Raji (cell line): ENCODE measurements around the gene PBRM1.

Experiments used
- POLR2A ChIP-seq: IDR thresholded peaks from 2 replicates; pipeline ENCODE4 v1.6.1; 2011; ENCODE audit warnings: low read depth, low read length, control low read depth; ENCODE audit not compliant: insufficient read depth

PBRM1 gene

GRCh38 chr3:52521488-52521824 lies 164.3 kb downstream of the PBRM1 start:
- TF ChIP-seq POLR2A, result no peak

- no peak for TF ChIP-seq POLR2A
Measured at GRCh38 chr3:52520716-52521487, 164.8 kb downstream of the PBRM1 start.

- no peak for TF ChIP-seq POLR2A
Measured at GRCh38 chr3:52520141-52520667, 165.5 kb downstream of the PBRM1 start.

DNA sequence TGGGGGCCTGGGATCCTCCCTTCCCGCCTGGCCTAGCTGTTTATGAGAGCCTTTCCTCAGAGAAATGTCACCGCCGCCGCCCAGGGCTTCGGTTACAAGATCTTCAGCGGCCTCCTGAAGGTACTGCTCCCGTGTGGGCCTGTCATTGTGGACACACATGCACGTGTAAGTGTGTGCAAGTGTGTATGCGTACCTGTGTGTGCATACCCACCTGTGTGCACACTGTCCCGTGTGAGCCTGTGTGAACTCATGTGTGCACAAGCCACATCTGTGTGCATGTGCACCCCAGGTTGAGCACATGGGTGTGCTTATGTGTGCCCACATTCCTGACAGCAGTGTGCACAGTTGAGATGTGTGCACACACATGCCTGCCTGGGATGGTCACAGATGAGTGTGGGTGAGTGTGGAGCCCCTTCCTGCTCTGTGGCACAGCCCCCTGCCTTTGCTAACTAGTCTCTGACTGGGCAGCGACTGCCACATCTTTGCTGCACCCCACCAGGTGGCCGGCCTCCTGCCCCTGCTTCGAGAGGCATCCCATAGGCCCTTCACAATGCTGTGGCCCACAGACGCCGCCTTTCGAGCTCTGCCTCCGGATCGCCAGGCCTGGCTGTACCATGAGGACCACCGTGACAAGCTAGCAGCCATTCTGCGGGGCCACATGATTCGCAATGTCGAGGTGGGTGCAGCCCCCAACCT lies 166.1 kb downstream of the PBRM1 start:
- TF ChIP-seq POLR2A, result no peak

- no peak for TF ChIP-seq POLR2A
Measured at GRCh38 chr3:52518723-52519444, 166.8 kb downstream of the PBRM1 start.

- no peak for TF ChIP-seq POLR2A
Measured at GRCh38 chr3:52517796-52518722, 167.7 kb downstream of the PBRM1 start.

- TF ChIP-seq POLR2A, result no peak
Measured at GRCh38 chr3:52516509-52517195, 169.1 kb downstream of the PBRM1 start.

- no peak for TF ChIP-seq POLR2A
Measured at GRCh38 chr3:52515192-52515591, 170.5 kb downstream of the PBRM1 start.

DNA sequence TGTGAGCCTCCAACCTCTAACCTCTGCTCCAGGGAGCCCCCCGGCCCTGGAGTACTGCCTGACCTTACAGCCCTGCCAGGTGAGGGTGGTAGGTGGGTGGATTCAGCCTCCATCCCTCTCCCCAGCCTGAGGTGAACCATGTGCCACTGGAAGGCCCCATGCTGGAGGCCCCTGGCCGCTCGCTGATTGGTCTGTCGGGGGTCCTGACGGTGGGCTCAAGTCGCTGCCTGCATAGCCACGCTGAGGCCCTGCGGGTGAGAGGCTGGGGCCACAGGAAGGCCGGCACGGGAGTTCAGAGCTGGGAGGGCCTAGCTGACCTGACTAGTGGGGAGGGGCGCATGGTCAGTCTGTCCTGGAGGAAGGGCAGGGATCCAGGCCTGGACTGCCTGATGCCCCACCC lies 171.1 kb downstream of the PBRM1 start:
- TF ChIP-seq POLR2A, result no peak

- no peak for TF ChIP-seq POLR2A
Measured at GRCh38 chr3:52513281-52513680, 172.4 kb downstream of the PBRM1 start.

DNA sequence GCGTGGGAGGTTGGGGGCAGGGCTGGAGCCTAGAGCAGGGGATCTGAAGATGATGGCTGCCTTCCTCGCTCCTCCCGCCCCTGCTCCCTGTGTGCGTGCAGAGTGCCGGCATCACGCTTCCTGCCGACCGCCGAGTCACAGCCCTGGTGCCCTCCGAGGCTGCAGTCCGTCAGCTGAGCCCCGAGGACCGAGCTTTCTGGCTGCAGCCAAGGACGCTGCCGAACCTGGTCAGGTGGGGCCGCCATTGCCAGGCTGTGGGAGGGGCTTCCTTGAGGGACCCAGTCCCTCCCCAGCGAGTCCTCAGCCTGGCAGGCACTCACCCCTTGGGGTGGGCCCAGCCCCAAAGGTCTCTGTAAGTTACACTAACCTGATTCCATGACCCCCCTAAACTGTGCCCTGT lies 173.0 kb downstream of the PBRM1 start:
- no peak for TF ChIP-seq POLR2A

- no peak for TF ChIP-seq POLR2A
Measured at GRCh38 chr3:52512105-52512504, 173.6 kb downstream of the PBRM1 start.

DNA sequence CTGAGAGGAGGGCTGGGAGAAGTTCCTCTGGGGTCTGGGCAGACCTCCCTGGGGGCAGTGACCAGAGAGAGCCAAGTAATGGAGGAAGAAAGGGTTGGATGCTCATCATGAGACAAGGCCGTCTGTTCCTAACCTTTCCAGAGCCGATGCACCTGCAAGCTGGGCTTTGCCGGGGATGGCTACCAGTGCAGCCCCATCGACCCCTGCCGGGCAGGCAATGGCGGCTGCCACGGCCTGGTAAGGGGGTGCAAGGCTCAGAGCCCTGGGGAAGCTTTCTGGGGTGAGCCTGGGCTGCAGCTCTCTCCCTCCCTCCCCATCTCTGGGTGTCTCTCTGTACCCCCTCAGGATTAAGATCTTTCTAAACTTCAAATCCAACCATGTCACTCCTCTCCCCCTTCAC lies 174.2 kb downstream of the PBRM1 start:
- no peak for TF ChIP-seq POLR2A

GRCh38 chr3:52509753-52510328 lies 175.9 kb downstream of the PBRM1 start:
- TF ChIP-seq POLR2A, result no peak
